ENCODE measurements around the gene ZNF621. TPM values are rescaled to one million over a fixed set of nuclear protein-coding genes. Genes with fewer than 3 reads are reported as not detected.

The ZNF621 gene
- total and polyA plus RNA-seq, 8 donors, result 17.6 to 37.0 (median 34.5) TPM

DNA sequence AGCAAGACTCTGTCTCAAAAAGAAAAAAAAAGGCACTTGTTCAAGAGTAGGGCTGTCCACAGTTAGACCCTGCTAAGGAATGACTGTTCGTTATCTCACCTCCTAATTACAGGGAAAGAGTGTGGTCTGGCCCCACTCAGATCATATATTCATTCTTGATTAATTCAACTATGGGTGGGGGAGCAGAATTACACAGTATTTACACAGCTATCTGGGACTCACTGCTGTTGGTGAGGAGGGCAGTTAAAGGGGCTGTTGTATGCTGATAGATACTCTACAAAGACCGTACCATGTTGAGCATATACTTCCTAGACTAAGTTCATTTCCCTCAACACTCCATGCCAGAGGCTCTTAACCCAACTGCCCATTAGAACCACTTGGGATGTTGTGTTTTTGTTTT lies 22.7 kb upstream of the ZNF621 start:
- no peaks in the 10 kb centered on the region for H3K27me3 ChIP-seq
- no peak overlapping the region for H3K4me3 ChIP-seq
- H3K27ac ChIP-seq, result no peak overlapping the region
- TF ChIP-seq, protein P1, sequence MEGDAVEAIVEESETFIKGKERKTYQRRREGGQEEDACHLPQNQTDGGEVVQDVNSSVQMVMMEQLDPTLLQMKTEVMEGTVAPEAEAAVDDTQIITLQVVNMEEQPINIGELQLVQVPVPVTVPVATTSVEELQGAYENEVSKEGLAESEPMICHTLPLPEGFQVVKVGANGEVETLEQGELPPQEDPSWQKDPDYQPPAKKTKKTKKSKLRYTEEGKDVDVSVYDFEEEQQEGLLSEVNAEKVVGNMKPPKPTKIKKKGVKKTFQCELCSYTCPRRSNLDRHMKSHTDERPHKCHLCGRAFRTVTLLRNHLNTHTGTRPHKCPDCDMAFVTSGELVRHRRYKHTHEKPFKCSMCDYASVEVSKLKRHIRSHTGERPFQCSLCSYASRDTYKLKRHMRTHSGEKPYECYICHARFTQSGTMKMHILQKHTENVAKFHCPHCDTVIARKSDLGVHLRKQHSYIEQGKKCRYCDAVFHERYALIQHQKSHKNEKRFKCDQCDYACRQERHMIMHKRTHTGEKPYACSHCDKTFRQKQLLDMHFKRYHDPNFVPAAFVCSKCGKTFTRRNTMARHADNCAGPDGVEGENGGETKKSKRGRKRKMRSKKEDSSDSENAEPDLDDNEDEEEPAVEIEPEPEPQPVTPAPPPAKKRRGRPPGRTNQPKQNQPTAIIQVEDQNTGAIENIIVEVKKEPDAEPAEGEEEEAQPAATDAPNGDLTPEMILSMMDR (IDR thresholded peaks at IDR 0.05), result no peak
- intact Hi-C loops (cut with DNase I), result no loop called here
- no peaks in the 10 kb centered on the region for H3K9me3 ChIP-seq
- ATAC-seq, result no peak
- peaks cover 0 to 19% of the 10 kb centered on the region in 2 donors for H3K4me1 ChIP-seq
- DNase-seq, result no peak
- no peaks in the 10 kb centered on the region for H3K36me3 ChIP-seq

DNA sequence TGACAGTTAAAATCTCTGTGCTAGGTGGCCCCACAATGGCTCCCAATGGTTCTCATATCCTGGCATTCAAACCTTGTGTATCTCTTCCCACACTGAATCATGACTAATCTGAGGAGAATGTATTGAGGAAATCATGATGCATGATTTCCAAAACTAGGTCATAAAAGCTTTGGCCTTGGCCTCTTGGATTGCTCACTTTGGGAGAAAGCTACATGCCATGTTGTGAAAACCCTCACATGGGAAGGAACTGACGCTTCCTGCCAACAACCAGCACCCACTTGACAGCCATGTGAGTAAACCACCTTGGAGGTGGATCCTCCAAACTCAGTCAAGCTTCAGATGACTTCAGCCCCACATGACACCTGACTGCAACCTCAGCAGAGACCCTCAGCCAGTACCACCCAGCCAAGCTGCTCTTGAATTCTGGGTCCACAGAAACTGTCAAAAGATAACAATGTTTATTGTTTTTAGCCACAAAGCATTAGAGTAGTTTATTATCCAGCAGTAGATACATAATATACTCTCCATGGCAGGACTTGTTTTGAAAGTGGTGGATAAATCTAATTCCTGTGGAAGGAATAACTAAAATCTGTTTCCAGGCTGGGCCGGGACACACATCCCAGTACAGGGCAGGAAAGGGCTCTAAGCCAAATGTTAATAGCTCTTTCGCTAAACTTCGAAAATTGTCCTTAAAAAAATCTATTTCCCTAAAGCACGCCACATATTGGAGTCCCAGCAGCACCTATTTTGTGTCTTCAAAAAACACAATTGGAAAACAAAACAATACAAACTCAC lies 19.9 kb upstream of the ZNF621 start:
- Histone ChIP-seq H3K4me1 (peaks cover 0 to 20% of the 10 kb centered on the region in 2 donors), H3K36me3 (no peaks in the 10 kb centered on the region), H3K4me3 (peak overlapping the region in 1 of 2 donors; percentile 56), H3K27ac (peak overlapping the region; percentile 40 to 78), H3K9me3 (no peaks in the 10 kb centered on the region), H3K27me3 (no peaks in the 10 kb centered on the region)
- TF ChIP-seq, protein P1 (IDR thresholded peaks at IDR 0.05), result no peak
- DNase-seq (no peak), ATAC-seq (peak; percentile 31)
- intact Hi-C loops (cut with DNase I), result no loop called here

DNA sequence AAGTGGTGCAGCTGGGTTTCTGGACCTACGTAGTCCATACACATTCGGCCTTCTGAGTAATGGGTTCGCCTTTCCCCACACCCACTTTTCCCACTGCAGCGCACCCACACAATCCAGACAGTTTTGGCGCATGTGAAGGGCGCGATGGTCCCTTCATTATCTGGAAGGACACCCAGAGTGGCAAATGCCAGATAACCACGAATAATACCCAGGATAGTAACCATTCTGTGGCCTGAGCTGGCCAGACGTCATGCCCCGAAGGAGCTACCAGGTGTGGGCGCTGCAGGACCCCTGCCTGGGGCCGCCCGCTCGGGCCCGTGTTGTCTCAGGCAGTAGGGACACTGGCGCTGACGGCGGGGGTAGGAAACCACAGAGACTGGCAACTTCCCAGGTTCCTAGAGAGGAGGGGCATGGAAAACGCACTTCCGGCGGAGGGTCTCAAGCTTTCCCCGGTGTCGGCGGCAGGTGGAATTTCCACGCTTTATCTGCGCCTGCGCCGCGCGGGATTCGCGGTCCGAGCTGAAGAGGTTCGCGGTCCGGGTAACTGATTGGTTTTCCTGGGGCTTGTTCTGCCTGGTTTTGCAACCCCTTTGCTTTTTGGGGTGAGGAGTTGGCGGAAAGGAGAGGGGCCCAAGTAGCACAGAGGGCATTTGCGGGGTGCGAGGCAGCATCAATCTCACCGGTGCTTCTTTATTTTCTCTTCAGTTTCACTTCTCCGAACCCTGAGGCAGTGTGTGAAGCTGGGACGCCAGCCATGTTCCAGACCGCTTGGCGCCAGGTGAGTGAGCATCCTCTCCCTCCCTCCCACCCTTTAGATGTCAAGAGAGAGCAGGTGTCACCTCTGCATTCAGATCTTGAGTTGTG lies 18.9 kb upstream of the ZNF621 start, which contains the start of gene ZNF620:
TSS of gene ZNF620 (plus strand) at position 441 of the 864 bp plus-strand sequence. CDS start at position 755, 314 bp downstream.
- DNase-seq, result peak; percentile 59 to 89 (median 80)
- peaks cover 0 to 4% of the 10 kb centered on the region in 2 donors for H3K36me3 ChIP-seq
- H3K9me3 ChIP-seq, result no peaks in the 10 kb centered on the region
- H3K4me3 ChIP-seq, result peak within 1 kb of the TSS; percentile 49 to 56
- intact Hi-C loops (cut with DNase I), result no loop called here
- H3K27me3 ChIP-seq, result no peaks in the 10 kb centered on the region
- peak; percentile 93 for ATAC-seq
- peak within 1 kb of the TSS; percentile 72 to 78 for H3K27ac ChIP-seq
- TF ChIP-seq, protein P1 (IDR thresholded peaks at IDR 0.05), result no peak
- H3K4me1 ChIP-seq, result peaks cover 0 to 20% of the 10 kb centered on the region in 2 donors

DNA sequence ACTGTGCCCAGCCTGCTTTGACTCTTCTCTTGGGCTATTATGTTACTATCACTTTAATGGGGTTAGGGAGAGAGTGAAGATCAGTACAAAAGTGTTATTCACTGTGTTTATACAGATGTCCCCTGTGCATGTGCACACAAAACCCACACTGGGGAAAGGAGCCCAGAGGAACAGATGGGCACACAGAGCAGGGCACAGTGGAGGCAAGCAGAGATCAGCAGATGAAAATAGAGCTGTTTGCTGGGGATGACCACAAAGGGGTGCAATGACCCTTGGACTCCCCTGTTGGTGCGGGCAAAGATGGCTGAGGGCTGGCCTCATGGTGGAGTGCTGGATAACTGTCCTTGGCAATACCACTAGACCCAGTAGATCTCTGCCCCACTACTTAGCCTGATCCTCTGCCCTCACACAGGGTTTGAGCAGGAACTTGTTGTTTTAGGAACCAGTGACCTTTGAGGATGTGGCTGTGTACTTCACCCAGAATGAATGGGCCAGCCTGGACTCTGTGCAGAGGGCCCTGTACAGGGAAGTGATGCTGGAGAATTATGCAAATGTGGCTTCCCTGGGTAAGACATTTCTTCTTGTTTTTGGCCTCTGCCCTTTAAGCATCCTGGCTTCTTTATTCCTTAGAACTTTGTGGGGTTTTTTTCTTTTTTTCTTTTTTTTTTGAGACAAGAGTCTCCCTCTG lies 13.6 kb upstream of the ZNF621 start:
- intact Hi-C loops (cut with DNase I), result no loop called here
- no peak overlapping the region for H3K27ac ChIP-seq
- peaks cover 0 to 8% of the 10 kb centered on the region in 2 donors for H3K4me1 ChIP-seq
- ATAC-seq, result no peak
- TF ChIP-seq, protein P1 (IDR thresholded peaks at IDR 0.05), result no peak
- no peaks in the 10 kb centered on the region for H3K27me3 ChIP-seq
- H3K36me3 ChIP-seq, result peaks cover 0 to 42% of the 10 kb centered on the region in 2 donors
- no peaks in the 10 kb centered on the region for H3K9me3 ChIP-seq
- no peak overlapping the region for H3K4me3 ChIP-seq
- no peak for DNase-seq
